HEK293T (cell line): ENCODE results near the gene SKAP1.

Experiments used
- ARNT ChIP-seq: fragments of 450-650 bp; IDR thresholded peaks from 2 replicates; pipeline ENCODE4 v1.6.1; 2017; ENCODE audit warnings: mild to moderate bottlenecking
- BHLHE40 ChIP-seq: fragments of 450-650 bp; IDR thresholded peaks from 2 replicates; pipeline ENCODE4 v1.6.1; 2016; ENCODE audit warnings: mild to moderate bottlenecking, moderate library complexity, borderline replicate concordance
- CTBP1 ChIP-seq: fragments of 450-650 bp; IDR thresholded peaks from 2 replicates; pipeline ENCODE4 v1.6.1; 2016; ENCODE audit warnings: borderline replicate concordance
- ELF4 ChIP-seq: fragments of 450-650 bp; IDR thresholded peaks from 2 replicates; pipeline ENCODE4 v1.6.1; 2017; ENCODE audit warnings: antibody characterized with exemption
- FOXA1 ChIP-seq: fragments of 450-650 bp; IDR thresholded peaks from 2 replicates; pipeline ENCODE4 v1.6.1; 2016; ENCODE audit warnings: mild to moderate bottlenecking
- FOXM1 ChIP-seq: fragments of 450-650 bp; IDR thresholded peaks from 2 replicates; pipeline ENCODE4 v1.6.1; 2017; ENCODE audit warnings: mild to moderate bottlenecking, borderline replicate concordance
- HDGF ChIP-seq: fragments of 450-650 bp; IDR thresholded peaks from 2 replicates; pipeline ENCODE4 v1.6.1; 2017; ENCODE audit warnings: antibody characterized with exemption, borderline replicate concordance
- L3MBTL2 ChIP-seq: fragments of 450-650 bp; conservative IDR thresholded peaks from 2 replicates; pipeline ENCODE4 v1.6.1; 2016; ENCODE audit warnings: mild to moderate bottlenecking
- LEF1 ChIP-seq: fragments of 450-650 bp; IDR thresholded peaks from 2 replicates; pipeline ENCODE4 v1.6.1; 2017; ENCODE audit warnings: mild to moderate bottlenecking, borderline replicate concordance
- NFRKB ChIP-seq: fragments of 450-650 bp; IDR thresholded peaks from 2 replicates; pipeline ENCODE4 v1.6.1; 2016; ENCODE audit warnings: mild to moderate bottlenecking, moderate library complexity
- SP1 ChIP-seq: fragments of 450-650 bp; IDR thresholded peaks from 2 replicates; pipeline ENCODE4 v1.6.1; 2017
- ZNF384 ChIP-seq: fragments of 450-650 bp; IDR thresholded peaks from 2 replicates; pipeline ENCODE4 v1.6.1; 2016

GRCh38 chr17:48278760-48279491 is 151.1 kb downstream of the SKAP1 start:
- TF ChIP-seq SP1 (no peak), FOXM1 (no peak), CTBP1 (no peak), ARNT (no peak), FOXA1 (no peak), L3MBTL2 (no peak), NFRKB (no peak), HDGF (no peak), ZNF384 (no peak), BHLHE40 (no peak), ELF4 (no peak), LEF1 (no peak)
